HG03571 (cell line): ENCODE results near the gene MLLT3.

Experiments
- ATAC-seq: cut with Tn5 transposase; IDR thresholded peaks from one replicate; pipeline ENCODE4 v1.9.1; 2021; ENCODE audit not compliant: unreplicated experiment

The MLLT3 gene

GRCh38 chr9:20428976-20429375 lies 193.3 kb downstream of the MLLT3 start:
- no peak for ATAC-seq

- no peak for ATAC-seq
These were observed 194.9 kb downstream of the MLLT3 start for GRCh38 chr9:20427359-20427758.

DNA sequence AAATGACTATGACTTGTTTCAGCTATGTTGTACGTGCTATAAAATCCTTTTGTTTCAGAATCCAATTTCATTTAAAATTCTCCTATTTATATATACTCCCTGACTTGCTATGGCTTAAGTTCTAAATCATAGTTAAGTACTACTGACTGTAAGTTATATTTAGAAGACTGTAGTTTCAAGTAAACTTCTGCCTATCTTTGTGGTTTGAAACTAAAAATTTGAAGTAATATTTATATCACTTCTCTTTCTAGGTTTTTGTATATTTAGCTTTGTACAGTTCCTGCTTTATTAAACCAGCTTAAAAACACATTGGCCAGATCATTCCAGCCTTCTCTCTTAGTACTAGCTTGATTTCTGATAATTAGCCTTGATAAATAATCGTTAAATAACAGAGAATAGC lies 196.3 kb downstream of the MLLT3 start:
- no peak for ATAC-seq

GRCh38 chr9:20419533-20419932 lies 202.8 kb downstream of the MLLT3 start:
- no peak for ATAC-seq

- ATAC-seq: no peak
These were observed 203.8 kb downstream of the MLLT3 start for GRCh38 chr9:20418485-20418884.

DNA sequence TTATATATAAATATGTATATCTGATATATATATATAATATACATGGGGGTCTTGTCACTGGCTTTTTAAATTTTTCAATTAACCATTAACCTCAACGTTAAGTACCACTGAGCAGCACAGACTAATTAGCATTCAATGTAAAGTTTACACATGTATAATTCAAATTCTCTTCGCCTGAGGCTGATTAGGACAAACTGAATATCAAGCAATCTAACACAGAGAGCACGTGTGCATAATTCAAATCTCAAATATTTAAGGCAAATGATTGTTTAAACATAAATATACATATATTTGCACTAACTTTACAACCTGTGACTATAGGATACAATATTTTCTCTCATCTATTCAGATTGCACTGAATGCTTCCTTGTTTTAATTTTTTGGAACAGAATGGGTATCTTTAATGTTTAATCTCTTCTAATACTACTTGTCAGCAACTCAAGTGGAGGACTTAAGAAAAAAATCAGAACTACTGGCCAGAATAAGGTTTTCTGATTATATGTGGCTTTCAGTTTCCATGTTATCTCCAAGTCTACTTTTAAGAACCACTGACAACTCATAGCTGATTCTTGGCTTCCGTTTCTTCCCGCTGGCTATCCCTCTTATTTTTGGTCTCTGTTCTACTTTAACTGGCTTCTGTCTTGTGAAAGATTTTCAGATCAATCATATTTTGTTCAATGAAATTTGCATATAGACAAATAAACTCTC lies 204.8 kb downstream of the MLLT3 start:
- no peak for ATAC-seq

GRCh38 chr9:20414150-20414549 lies 208.1 kb downstream of the MLLT3 start:
- ATAC-seq: no peak

- no peak for ATAC-seq
These were observed 212.8 kb downstream of the MLLT3 start for GRCh38 chr9:20409321-20410092.

GRCh38 chr9:20408513-20408912 lies 213.8 kb downstream of the MLLT3 start:
- no peak for ATAC-seq

DNA sequence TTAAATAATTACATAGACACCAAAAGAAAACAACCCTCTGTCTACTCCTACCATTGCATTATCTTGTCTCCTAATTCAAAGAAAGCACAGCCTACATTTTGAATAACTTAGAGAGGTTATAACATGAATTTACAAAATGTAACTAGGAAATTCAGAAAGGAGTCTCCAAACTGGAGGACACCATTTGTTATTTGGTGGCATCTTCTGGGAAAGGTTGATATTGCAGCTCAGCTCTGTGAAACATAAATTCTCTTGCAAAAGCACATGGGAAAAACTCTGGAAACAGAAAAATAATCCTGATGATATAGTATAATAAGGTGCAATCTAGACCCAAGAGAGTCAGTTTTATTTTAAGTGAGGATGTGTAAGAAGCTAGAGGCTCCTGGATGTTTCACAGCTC lies 215.3 kb downstream of the MLLT3 start:
- no peak for ATAC-seq

GRCh38 chr9:20406344-20406743 lies 216.0 kb downstream of the MLLT3 start:
- ATAC-seq: no peak

GRCh38 chr9:20405616-20406015 lies 216.7 kb downstream of the MLLT3 start:
- no peak for ATAC-seq

- ATAC-seq: no peak
These were observed 217.2 kb downstream of the MLLT3 start for GRCh38 chr9:20405078-20405477.

- ATAC-seq: no peak
These were observed 218.0 kb downstream of the MLLT3 start for GRCh38 chr9:20404192-20404813.

GRCh38 chr9:20403346-20403745 lies 219.0 kb downstream of the MLLT3 start:
- no peak for ATAC-seq

GRCh38 chr9:20402273-20402875 lies 219.9 kb downstream of the MLLT3 start:
- no peak for ATAC-seq

- ATAC-seq: no peak
These were observed 223.6 kb downstream of the MLLT3 start for GRCh38 chr9:20398536-20399338.

- no peak for ATAC-seq
These were observed 225.0 kb downstream of the MLLT3 start for GRCh38 chr9:20397348-20397747.

DNA sequence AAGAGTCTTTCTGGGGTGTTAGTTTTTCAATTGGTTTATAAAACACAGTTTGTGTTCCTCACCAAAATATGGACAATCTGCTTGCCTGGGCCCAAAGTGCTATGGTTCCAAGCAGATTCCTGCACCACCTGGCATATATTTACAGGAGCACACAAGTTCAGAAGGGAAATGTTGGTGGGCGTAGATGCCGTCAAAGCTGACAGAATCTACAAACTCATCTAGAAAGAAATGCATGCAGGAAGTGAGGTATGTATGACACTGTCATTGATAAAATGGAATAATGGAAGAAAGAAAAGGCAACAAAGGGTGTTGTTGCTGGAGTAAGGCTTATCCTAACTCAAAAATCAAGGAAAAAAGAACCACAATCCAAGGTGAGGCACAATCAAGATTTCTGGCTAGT lies 225.8 kb downstream of the MLLT3 start:
- no peak for ATAC-seq

- ATAC-seq: no peak
These were observed 226.6 kb downstream of the MLLT3 start for GRCh38 chr9:20395651-20396050.

GRCh38 chr9:20394969-20395368 lies 227.3 kb downstream of the MLLT3 start:
- no peak for ATAC-seq
